ENCODE results near the gene VILL. TPM values are rescaled to one million over a fixed set of nuclear protein-coding genes. Genes with fewer than 3 reads are reported as not detected.

The VILL gene
- total RNA-seq, 1 donor from 2014 or later, result 1.5 TPM

- Histone ChIP-seq H3K79me2 (ENCODE audit: insufficient read depth, low read length) (no peaks in the 10 kb centered on the region), H3K9ac (ENCODE audit: low read length) (no peak overlapping the region), H3K4me3 (ENCODE audit: insufficient read depth, low read depth, low read length) (no peak overlapping the region), H3K4me1 (ENCODE audit: insufficient read depth, low read length) (peaks cover 9% of the 10 kb centered on the region), H3K9me3 (ENCODE audit: insufficient read depth, low read depth, low read length) (no peaks in the 10 kb centered on the region), H3K27ac (ENCODE audit: low read depth, low read length) (no peak overlapping the region), H3K4me2 (ENCODE audit: low read length) (no peak overlapping the region), H3K36me3 (ENCODE audit: insufficient read depth, low read length) (no peaks in the 10 kb centered on the region), H4K20me1 (ENCODE audit: insufficient read depth, low read length) (peaks cover 7% of the 10 kb centered on the region), H3K27me3 (ENCODE audit: insufficient read depth, low read length) (no peaks in the 10 kb centered on the region), H2AFZ (ENCODE audit: low read depth, low read length) (no peak overlapping the region)
- Mint-ChIP-seq H3K4me3 (ENCODE audit: unreplicated experiment) (no peak overlapping the region), H3K9me3 (ENCODE audit: unreplicated experiment) (no peaks in the 10 kb centered on the region), H3K27ac (ENCODE audit: unreplicated experiment) (no peak overlapping the region), H3K27me3 (ENCODE audit: low read depth, unreplicated experiment) (no peaks in the 10 kb centered on the region), H3K36me3 (ENCODE audit: low read depth, unreplicated experiment) (peaks cover 7% of the 10 kb centered on the region), H3K4me1 (ENCODE audit: low read depth, unreplicated experiment) (peaks cover 37% of the 10 kb centered on the region)
- no peak for DNase-seq (ENCODE audit: low read depth)
- TF ChIP-seq EZH2 (IDR thresholded peaks at IDR 0.05; ENCODE audit: insufficient read depth, low read length) (no peak), CTCF (IDR thresholded peaks at IDR 0.05; ENCODE audit: insufficient read depth, low read depth, low read length) (no peak)
- no peak for FAIRE-seq
Observed at GRCh38 chr3:37943126-37943525, 47.5 kb upstream of the VILL start.

GRCh38 chr3:37943631-37944314 is 46.8 kb upstream of the VILL start:
- Histone ChIP-seq H3K27ac (ENCODE audit: low read depth, low read length) (no peak overlapping the region), H3K9me3 (ENCODE audit: insufficient read depth, low read depth, low read length) (no peaks in the 10 kb centered on the region), H3K4me1 (ENCODE audit: insufficient read depth, low read length) (peaks cover 7% of the 10 kb centered on the region), H2AFZ (ENCODE audit: low read depth, low read length) (no peak overlapping the region), H3K9ac (ENCODE audit: low read length) (no peak overlapping the region), H3K4me3 (ENCODE audit: insufficient read depth, low read depth, low read length) (no peak overlapping the region), H4K20me1 (ENCODE audit: insufficient read depth, low read length) (peaks cover 5% of the 10 kb centered on the region), H3K4me2 (ENCODE audit: low read length) (no peak overlapping the region), H3K79me2 (ENCODE audit: insufficient read depth, low read length) (no peaks in the 10 kb centered on the region), H3K36me3 (ENCODE audit: insufficient read depth, low read length) (no peaks in the 10 kb centered on the region), H3K27me3 (ENCODE audit: insufficient read depth, low read length) (no peaks in the 10 kb centered on the region)
- Mint-ChIP-seq H3K9me3 (ENCODE audit: unreplicated experiment) (no peaks in the 10 kb centered on the region), H3K27ac (ENCODE audit: unreplicated experiment) (no peak overlapping the region), H3K4me3 (ENCODE audit: unreplicated experiment) (no peak overlapping the region), H3K36me3 (ENCODE audit: low read depth, unreplicated experiment) (peaks cover 7% of the 10 kb centered on the region), H3K4me1 (ENCODE audit: low read depth, unreplicated experiment) (peaks cover 30% of the 10 kb centered on the region), H3K27me3 (ENCODE audit: low read depth, unreplicated experiment) (no peaks in the 10 kb centered on the region)
- TF ChIP-seq EZH2 (IDR thresholded peaks at IDR 0.05; ENCODE audit: insufficient read depth, low read length) (no peak), CTCF (IDR thresholded peaks at IDR 0.05; ENCODE audit: insufficient read depth, low read depth, low read length) (no peak)
- DNase-seq (ENCODE audit: low read depth), result no peak
- no peak for FAIRE-seq

GRCh38 chr3:37944391-37944842 is 46.2 kb upstream of the VILL start:
- Mint-ChIP-seq H3K27me3 (ENCODE audit: low read depth, unreplicated experiment) (no peaks in the 10 kb centered on the region), H3K36me3 (ENCODE audit: low read depth, unreplicated experiment) (peaks cover 7% of the 10 kb centered on the region), H3K4me1 (ENCODE audit: low read depth, unreplicated experiment) (peaks cover 30% of the 10 kb centered on the region), H3K27ac (ENCODE audit: unreplicated experiment) (peak overlapping the region; percentile 88), H3K4me3 (ENCODE audit: unreplicated experiment) (no peak overlapping the region), H3K9me3 (ENCODE audit: unreplicated experiment) (no peaks in the 10 kb centered on the region)
- no peaks in the 10 kb centered on the region for H3K27me3 ChIP-seq (ENCODE audit: insufficient read depth, low read length)
- peaks cover 5% of the 10 kb centered on the region for H4K20me1 ChIP-seq (ENCODE audit: insufficient read depth, low read length)
- no peak for FAIRE-seq
- no peak overlapping the region for H3K4me2 ChIP-seq (ENCODE audit: low read length)
- H3K79me2 ChIP-seq (ENCODE audit: insufficient read depth, low read length), result no peaks in the 10 kb centered on the region
- H3K4me3 ChIP-seq (ENCODE audit: insufficient read depth, low read depth, low read length), result no peak overlapping the region
- DNase-seq (ENCODE audit: low read depth), result no peak
- no peak overlapping the region for H2AFZ ChIP-seq (ENCODE audit: low read depth, low read length)
- H3K4me1 ChIP-seq (ENCODE audit: insufficient read depth, low read length), result peaks cover 7% of the 10 kb centered on the region
- no peaks in the 10 kb centered on the region for H3K36me3 ChIP-seq (ENCODE audit: insufficient read depth, low read length)
- TF ChIP-seq EZH2 (IDR thresholded peaks at IDR 0.05; ENCODE audit: insufficient read depth, low read length) (no peak), CTCF (IDR thresholded peaks at IDR 0.05; ENCODE audit: insufficient read depth, low read depth, low read length) (no peak)
- H3K9me3 ChIP-seq (ENCODE audit: insufficient read depth, low read depth, low read length), result no peaks in the 10 kb centered on the region
- H3K27ac ChIP-seq (ENCODE audit: low read depth, low read length), result no peak overlapping the region
- no peak overlapping the region for H3K9ac ChIP-seq (ENCODE audit: low read length)

Measured in astrocyte (in vitro differentiated cells and primary cell).